HepG2 (cell line): Measurements from ENCODE around the gene ZMIZ1. TPM values are rescaled to one million over a fixed set of nuclear protein-coding genes. Genes with fewer than 3 reads are reported as not detected.

Source experiments
- ATM ChIP-seq: fragments of 450-650 bp; IDR thresholded peaks from 2 replicates; pipeline ENCODE4 v1.7.1; 2017; ENCODE audit warnings: mild to moderate bottlenecking, borderline replicate concordance
- DMAP1 ChIP-seq: IDR thresholded peaks from 2 replicates; pipeline ENCODE4 v1.6.1; 2016
- ETV5 ChIP-seq: IDR thresholded peaks from 2 replicates; pipeline ENCODE4 v1.6.1; 2018; ENCODE audit warnings: missing biosample characterization, missing genetic modification reagents, inconsistent platforms, borderline replicate concordance
- FOXA3 ChIP-seq: IDR thresholded peaks from 2 replicates; pipeline ENCODE4 v1.6.1; 2016; ENCODE audit warnings: missing genetic modification reagents, missing compliant biosample characterization
- GTF3A ChIP-seq: sonication (generic); formaldehyde crosslinking; conservative IDR thresholded peaks from 2 replicates; pipeline ENCODE4 v1.4.0; 2020; ENCODE audit warnings: mild to moderate bottlenecking, missing genetic modification reagents
- HOXA9 ChIP-seq: sonication (generic); formaldehyde crosslinking; IDR thresholded peaks from 2 replicates; pipeline ENCODE4 v1.8.1; 2022; ENCODE audit warnings: missing genetic modification reagents, mild to moderate bottlenecking, moderate library complexity, borderline replicate concordance
- NCOA2 ChIP-seq: sonication (generic); formaldehyde crosslinking; IDR thresholded peaks from 2 replicates; pipeline ENCODE4 v1.8.0; 2022; ENCODE audit warnings: inconsistent platforms
- NFE2 ChIP-seq: sonication (generic); formaldehyde crosslinking; IDR thresholded peaks from 2 replicates; pipeline ENCODE4 v1.4.0; 2020; ENCODE audit warnings: missing genetic modification reagents
- PAXIP1 ChIP-seq: sonication (generic); formaldehyde crosslinking; conservative IDR thresholded peaks from 2 replicates; pipeline ENCODE4 v1.4.0; 2020; ENCODE audit warnings: mild to moderate bottlenecking, missing genetic modification reagents, moderate library complexity
- SUZ12 ChIP-seq: fragments of 150-350 bp; IDR thresholded peaks from 2 replicates; pipeline ENCODE4 v1.6.1; 2014; ENCODE audit warnings: low read depth, low read length
- ZNF10 ChIP-seq: sonication (generic); formaldehyde crosslinking; IDR thresholded peaks from 2 replicates; pipeline ENCODE4 v1.4.0; 2020; ENCODE audit warnings: mild to moderate bottlenecking, low read depth, missing genetic modification reagents, borderline replicate concordance
- ZNF33A ChIP-seq: sonication (generic); formaldehyde crosslinking; IDR thresholded peaks from 2 replicates; pipeline ENCODE4 v1.5.1; 2020; ENCODE audit warnings: missing genetic modification reagents, mild to moderate bottlenecking, moderate library complexity, borderline replicate concordance
- ZNF646 ChIP-seq: sonication (generic); formaldehyde crosslinking; IDR thresholded peaks from 2 replicates; pipeline ENCODE4 v1.9.0; 2021; ENCODE audit warnings: mild to moderate bottlenecking, missing genetic modification reagents
- ZNF678 ChIP-seq: sonication (generic); formaldehyde crosslinking; IDR thresholded peaks from 2 replicates; pipeline ENCODE4 v1.4.0; 2020; ENCODE audit warnings: mild to moderate bottlenecking, missing genetic modification reagents
- polyA plus RNA-seq, 8 experiments: library from polyadenylated mRNA; depleted of rRNA in 3 of 8; stranded (reverse) in 7 of 8; unstranded in 1 of 8; fragments of >200 nt; fragmentation: Illumina TruSeq in 4 of 8; extraction: Trizol in 4 of 8; gene quantifications; 2 replicates each; pipeline versions ENCODE4 v1.2.1 to v1.2.3, GENCODE V29; 2011 to 2016; ENCODE audit warnings: low read depth in 4 of 8, missing spikeins in 1 of 8, mixed read lengths in 1 of 8; ENCODE audit not compliant: insufficient read depth in 1 of 8
- total RNA-seq, 5 experiments: library from RNA; depleted of rRNA; stranded (reverse); fragments of >200 nt; fragmentation: Illumina TruSeq; extraction: Trizol; gene quantifications; 2 replicates each; pipeline ENCODE4 v1.2.3, GENCODE V29; 2016; ENCODE audit warnings: low read depth in 1 of 5
- TF ChIP-seq, protein P1 (sequence below), 2 experiments: sonication (generic) in 1 of 2; formaldehyde crosslinking in 1 of 2; IDR thresholded peaks; 2 replicates each; pipeline versions ENCODE4 v1.5.1 to v1.6.1; 2011 to 2020; ENCODE audit warnings: borderline replicate concordance in 1 of 2, low read depth in 1 of 2, low read length in 1 of 2, mild to moderate bottlenecking in 1 of 2, missing genetic modification reagents in 1 of 2, moderate library complexity in 1 of 2
- TF ChIP-seq, protein P2 (sequence below): sonication (generic); formaldehyde crosslinking; IDR thresholded peaks from 2 replicates; pipeline ENCODE4 v1.8.0; 2022; ENCODE audit warnings: mild to moderate bottlenecking, missing genetic modification reagents, moderate library complexity

Gene ZMIZ1
- total and polyA plus RNA-seq, 2 of the 13 experiments (the other 11 are each of a cell fraction or from before 2014, with no cell fraction given): 5.3 to 10.2 TPM

GRCh38 chr10:79070606-79071395, 2.0 kb downstream of the ZMIZ1 start (continued):
- no peak for TF ChIP-seq HOXA9 (CRISPR knock-in tag)
- TF ChIP-seq PAXIP1: no peak
- TF ChIP-seq ETV5 (CRISPR knock-in tag): no peak; the same call in 1 of the 2 replicates
- no peak; the same call in 1 of the 2 replicates for TF ChIP-seq DMAP1 (CRISPR knock-in tag)
- no peak for TF ChIP-seq ZNF10
- TF ChIP-seq GTF3A (CRISPR knock-in tag): no peak
- no peak for TF ChIP-seq ZNF33A (CRISPR knock-in tag)
- no peak for TF ChIP-seq SUZ12
- TF ChIP-seq, protein P1, sequence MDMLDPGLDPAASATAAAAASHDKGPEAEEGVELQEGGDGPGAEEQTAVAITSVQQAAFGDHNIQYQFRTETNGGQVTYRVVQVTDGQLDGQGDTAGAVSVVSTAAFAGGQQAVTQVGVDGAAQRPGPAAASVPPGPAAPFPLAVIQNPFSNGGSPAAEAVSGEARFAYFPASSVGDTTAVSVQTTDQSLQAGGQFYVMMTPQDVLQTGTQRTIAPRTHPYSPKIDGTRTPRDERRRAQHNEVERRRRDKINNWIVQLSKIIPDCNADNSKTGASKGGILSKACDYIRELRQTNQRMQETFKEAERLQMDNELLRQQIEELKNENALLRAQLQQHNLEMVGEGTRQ (IDR thresholded peaks at IDR 0.05; ENCODE audit: low read depth, low read length): no peak
- TF ChIP-seq, protein P1 (CRISPR knock-in tag; IDR thresholded peaks at IDR 0.05; ENCODE audit: borderline replicate concordance): no peak
- TF ChIP-seq, protein P2, sequence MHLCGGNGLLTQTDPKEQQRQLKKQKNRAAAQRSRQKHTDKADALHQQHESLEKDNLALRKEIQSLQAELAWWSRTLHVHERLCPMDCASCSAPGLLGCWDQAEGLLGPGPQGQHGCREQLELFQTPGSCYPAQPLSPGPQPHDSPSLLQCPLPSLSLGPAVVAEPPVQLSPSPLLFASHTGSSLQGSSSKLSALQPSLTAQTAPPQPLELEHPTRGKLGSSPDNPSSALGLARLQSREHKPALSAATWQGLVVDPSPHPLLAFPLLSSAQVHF (CRISPR knock-in tag): no peak
- no peak for TF ChIP-seq FOXA3
- no peak for TF ChIP-seq ZNF678 (CRISPR knock-in tag)
- TF ChIP-seq NCOA2 (CRISPR knock-in tag): no peak
- no peak for TF ChIP-seq NFE2 (CRISPR knock-in tag)
- no peak for TF ChIP-seq ATM
- TF ChIP-seq ZNF646: no peak
